RPMI7951 (cell line): ENCODE data around the gene MVB12B. TPM values are rescaled to one million over a fixed set of nuclear protein-coding genes. Genes with fewer than 3 reads are reported as not detected.

Experiments
- DNase-seq: peaks from one replicate; pipeline ENCODE4 v3.0.0-alpha.2; 2012; ENCODE audit warnings: low read depth
- total RNA-seq: library from RNA; depleted of rRNA; stranded (reverse); fragments of >200 nt; shearing (Covaris generic); gene quantifications from 2 replicates; pipeline ENCODE4 v1.2.3, GENCODE V29; 2014

Gene MVB12B
- total RNA-seq, 1 experiment from 2014 or later: 2.2 TPM

DNA sequence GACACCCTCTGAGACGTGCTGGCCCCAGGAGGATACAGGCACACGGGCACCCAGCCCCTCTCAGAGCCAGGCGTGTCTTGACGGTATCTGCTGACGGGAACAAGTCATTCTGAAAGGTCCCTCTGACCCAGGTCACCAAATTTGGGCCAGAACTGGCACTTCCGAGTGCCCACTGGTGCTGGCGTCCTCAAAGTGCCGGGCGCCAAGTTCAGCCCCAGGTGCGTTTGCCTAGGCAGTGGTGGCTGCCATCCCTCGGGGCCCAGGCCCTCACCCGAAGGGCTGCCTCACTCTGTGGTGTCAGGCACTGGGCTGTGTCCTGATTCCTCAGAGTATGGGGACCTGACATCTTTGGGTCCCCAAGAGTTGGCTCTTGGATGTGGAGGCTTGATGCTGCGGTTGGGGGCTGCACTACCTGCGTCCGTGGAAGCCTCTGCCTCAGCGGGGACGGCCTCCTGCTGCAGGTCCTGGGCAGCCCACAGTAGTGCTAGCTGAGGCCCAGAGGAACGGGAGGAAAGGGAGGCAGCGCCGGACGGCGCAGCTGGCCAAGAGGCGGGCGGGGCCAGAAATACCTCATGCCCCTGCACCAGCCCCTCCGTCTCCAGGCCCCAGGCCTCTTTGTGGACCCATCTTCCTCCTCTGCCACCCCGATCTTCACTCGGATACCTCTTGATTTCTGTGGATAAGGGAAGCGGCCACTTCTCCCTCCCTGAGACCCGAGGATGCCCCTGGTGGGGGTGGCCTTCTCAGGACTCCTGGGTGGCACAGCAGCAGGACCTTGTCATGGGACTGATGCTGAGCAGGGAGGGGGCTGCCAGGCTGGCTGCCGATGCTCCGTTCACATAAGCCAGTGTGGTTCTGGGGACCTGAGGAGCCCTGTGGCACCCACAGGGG, 177.7 kb downstream of the MVB12B start:
- no peak for DNase-seq

DNA sequence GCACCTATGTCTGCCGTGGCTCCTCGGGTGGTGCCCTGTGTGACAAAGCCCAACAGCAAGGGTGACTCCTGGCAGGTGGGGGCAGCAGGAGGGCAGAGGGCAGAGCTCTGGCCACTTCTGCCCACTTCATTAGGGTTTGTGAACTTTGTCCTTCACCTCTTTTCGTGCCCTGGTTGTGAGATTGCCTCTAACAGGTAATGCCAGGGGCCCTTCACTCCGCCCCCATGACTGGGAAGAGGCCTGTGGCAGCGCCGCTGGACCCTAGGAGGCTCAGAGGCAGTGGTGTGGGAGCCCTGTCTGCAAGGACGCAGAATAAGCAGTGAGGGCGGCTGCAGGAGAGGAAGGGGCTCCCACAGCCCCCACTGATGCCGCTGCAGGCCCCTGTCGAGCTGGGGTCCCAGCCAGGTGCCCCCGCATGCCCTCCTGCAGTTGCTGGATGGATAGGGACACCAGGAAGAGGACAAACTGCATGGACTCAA, 178.4 kb downstream of the MVB12B start:
- no peak for DNase-seq

DNA sequence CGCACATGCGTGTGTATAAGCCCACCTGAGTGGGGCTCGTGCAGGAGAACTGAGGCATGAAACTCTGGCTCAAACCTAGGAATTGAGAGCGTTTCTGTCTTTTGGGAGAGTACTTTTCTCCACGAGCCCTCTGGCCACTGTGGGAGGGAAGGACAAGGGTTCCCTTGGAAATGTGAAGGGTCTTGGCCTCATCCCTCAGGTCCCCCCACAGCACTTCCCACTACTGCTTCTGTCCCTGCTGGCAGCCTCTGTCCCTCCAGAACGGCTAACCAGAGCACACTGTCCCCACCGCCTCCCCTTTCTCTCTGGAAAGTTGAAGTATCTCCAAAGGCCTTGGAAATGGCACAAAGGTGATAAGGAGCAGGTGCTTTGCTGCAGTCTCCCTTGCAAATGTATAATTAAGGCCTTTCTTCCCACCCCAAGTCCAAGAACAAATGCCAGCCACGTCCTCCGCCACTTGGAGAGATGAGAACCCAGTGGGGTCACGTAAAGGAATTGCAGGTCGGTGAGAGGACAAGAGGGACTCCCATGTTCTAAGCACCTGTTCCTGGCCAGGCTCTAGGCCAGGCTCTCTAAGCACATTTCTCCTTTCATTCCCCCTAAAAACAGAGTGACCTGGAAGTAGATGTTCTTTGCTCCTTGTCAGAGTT, 179.2 kb downstream of the MVB12B start:
- no peak for DNase-seq

DNA sequence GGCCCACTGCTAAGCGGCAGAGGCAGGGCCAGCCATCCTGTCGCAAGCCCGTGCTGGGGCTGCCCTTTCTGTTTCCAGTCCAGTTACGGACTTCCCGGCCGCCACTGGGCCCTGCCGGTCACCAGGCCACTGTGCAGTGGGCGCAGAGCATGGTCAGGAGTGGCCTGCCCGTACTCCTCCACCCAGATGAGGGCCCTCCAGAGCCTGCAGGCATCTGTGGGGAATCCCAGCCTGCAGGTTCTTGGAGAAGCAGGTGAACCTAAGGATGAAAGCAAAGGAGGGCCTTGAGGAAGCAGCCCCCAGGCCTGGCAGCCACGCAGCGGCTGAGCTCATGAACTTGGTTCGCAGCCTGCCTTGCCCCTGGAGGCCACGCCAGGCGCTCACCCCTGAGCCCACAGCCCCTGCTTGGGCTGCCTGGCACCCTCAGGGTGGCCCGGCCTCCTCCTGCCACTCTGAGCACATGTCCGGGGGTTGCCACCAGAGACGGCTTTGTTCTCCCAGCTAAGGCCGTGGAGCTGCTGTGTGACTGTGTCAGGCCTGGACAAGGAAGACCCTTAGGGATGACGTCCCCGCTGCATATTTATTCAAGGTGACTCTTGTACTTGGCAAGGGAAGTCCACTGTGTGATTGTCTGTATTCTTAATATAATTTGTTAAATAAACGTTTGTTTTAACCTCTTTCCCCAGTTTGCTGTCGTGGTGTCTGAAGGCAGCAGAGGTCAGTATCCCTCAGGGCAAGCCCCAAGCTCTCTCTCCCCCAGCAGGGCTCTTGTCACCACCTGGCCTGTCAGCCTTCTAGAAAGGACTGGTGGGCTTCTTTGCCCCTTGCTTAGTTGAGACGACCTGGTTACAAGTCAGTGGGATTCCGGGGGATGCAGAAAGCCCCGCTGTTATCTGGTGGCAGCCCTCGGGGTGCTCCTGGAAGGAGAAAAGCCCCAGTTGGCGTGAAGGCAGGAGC, 180.0 kb downstream of the MVB12B start:
- no peak for DNase-seq

DNA sequence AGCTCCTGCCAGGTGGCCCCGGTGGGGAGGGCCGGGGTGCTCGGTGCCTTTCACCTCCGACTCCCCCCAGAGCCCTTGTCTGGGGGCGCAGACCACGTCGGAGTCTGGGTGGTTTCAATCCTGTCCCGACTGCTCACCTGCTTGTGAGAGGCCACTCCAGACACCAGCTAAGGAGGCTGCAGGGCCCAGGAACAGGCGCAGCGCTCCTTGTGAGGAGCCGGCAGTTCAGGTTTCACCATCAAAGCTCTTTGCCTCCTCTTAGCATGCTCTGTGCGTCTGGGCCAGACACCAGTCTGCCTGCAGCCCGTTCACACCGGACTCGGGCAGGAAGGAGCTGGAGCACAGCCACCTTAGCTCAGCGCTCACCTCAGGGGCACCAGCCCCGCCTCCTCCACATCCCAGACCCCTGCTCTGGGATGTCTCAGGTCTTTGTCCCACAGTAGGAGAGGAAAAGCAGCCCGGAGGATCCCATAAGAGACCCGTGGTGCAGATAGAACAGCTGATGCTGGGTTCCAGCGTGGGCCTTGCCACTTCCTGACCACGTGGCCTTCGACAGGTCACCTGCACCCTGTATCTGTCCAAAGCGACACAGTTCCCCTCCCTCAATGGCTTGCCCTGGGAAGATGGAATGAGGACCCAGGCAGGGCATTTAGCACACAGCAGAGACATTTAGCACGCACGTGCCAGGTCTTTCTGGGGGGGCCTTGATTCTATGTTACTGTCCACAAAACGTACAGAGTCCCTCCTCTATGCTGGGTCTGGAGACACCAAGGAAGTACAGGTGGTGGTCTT, 180.9 kb downstream of the MVB12B start:
- DNase-seq: no peak

DNA sequence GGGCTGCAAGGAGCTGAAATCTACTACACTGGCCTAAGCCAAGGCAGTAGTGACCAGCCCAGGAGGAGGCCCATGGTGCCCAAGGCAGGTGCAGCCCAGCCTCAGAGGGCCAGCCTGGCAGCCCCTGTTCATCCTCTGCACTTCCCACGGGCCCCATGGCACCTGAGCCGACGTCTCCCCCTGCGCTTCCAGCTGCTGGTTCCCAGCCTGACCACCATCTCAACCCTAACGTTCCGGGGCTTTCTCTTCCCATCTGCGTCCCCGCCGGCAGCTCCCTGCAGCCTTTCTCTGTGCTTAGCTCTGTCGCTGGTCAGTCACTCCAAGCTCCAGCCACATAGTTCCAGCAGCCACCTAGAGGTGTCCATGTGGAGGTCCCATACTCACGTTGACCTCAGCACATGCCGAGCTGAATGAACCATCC, 181.6 kb downstream of the MVB12B start:
- no peak for DNase-seq

DNA sequence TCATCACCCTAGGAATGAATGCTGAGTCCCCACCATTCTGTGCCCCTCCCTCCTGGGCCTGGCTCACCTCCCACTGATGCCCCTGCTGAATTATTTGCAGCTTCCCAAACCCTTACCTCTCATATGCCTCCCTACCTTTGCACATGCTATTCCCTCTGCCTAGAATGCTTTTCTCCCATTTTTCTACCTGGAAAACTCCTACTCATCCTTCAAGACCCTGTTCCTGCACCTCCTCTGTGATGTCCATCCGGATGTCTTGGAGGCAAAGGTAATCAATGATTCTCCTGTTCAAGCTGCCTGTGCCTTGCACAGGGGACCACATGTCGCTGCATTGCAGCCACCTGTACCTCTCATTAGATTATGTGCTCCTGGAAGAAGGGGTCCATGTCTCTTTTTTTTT, 182.3 kb downstream of the MVB12B start:
- DNase-seq: no peak

DNA sequence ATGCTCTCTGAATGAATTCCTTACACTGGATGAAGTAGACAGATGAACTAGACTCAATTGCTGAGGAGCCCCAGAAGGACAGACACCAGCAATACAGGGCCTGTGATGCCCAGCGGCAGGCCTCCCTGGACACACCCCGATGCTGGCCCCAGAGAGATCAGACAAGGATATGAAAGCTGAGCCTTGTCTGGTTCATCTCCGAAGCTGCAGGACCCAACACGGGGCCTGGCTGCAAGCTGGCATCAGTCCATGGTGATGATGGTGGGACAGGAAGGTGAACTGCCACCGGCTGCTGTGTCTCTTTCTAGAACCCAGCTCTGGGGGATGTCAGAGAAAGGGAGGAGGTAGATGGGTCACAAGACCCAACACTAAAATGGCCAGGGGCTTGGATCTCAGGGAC, 183.1 kb downstream of the MVB12B start:
- DNase-seq: no peak

DNA sequence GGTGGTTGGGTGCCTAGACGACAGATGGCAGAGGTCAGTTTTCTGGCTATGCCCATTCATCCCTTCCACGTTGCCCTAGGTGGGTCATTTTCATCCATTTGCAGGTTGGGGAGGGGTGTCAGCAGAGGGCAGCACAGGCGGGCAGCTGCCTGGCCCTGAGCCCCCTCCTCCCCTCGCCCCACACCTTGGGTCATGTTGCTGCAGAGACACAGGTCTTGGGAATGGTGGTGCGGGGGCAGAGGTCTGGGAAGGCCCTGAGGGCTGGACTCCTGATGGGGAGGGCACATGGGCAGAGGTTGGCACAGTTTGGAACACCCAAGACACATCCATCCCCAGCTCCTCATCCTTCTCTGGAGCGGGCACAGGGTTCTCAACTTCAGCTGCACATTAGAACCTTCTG, 183.9 kb downstream of the MVB12B start:
- DNase-seq: no peak

DNA sequence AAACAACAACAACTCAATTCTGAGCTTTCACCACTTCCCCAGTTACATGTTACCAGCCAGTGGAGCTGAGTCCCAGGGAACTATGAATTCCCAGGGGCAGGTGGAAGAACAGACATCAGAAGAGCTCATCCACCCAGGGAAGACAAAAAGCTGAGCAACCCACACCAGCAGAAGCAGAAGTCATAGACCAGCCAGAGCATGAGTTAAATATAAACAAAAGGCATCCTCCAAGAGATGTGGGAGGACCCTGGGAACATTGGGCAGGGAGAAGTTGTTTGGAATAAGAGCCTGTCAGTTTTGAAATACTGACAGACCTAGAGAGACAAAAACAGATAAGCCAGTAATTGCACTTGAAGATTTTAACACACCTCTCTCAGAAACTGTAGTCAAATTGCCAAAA, 184.8 kb downstream of the MVB12B start:
- DNase-seq: no peak

DNA sequence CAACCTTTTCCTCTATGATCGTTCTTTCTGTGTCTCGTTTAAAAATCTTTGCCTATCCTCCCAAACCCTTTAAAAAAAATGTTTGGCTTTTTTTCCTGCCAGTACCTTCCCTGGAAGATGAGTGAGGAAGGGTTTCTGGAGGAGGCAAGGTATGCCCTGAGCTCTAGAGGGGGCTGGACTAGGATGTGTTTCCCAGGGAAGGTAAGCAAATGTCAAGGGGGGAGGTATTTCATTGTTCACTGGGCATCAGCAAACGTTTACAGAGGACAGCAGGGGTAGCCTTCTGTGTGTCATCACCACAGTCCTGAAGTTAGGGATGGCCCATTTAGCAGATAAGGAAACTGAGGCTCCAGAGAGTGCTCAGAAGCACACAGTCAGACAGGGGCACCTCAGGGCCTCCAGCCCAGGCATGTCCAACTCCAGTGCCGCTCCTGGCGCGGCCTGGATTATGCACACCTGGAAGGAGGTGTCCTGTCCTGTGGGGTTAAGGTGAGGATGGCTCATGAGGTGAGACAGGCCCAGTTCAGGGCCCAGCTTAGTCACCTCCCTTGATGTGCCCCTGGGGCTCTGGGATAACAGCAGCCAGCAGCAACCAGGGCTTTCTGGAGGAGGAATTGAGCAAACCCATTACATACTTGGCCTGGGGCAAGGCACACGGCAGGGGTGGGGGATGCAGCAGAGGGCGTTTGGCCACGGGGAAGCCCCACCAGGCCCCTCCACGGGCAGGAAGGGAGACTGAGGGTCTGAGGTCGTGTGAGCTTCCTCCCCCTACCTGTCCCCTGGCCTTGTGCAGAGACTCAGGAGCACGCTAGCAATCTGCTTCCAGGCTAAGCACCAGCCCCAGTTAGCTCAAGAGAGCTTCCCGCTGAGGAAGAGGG, 186.8 kb downstream of the MVB12B start:
- DNase-seq: no peak

DNA sequence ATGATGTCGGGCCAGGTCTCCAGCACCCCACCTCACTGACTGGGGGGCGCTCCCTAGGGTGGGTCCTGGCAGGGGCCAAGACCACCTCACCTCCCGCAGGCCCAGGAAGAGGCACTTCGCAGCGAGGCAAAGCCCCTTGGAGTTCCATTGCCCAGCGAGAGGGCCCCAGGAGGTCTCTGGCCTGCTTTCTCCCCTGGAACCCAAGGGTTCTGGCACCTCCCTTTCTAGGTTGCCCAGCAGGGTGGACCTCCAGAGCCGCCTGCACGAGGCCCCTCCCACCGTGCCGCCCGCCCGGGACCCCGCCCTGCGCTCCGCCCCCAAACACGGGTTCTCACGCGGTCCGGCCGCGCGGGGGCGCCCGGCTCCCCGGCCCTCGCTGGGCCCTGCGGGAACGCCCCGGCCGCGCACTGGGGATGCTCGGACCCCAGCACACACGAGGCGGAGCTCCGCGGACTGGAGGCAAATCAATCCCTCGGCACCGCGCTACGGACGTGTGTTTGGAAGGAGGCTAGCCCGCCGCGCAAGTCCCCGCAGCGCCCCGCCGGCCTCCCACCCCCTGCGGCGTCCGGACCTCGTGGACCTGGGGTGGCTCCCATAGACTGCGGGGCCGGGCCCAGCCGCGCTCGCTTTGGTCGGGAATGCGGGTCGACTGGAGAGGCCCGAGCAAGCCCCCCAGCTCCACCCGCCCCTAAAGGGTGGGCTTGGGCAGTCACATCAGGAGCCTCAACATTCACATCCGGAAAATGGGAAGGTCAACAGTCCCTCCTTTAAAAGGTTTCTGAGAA, 187.6 kb downstream of the MVB12B start:
- DNase-seq: peak; percentile 49

DNA sequence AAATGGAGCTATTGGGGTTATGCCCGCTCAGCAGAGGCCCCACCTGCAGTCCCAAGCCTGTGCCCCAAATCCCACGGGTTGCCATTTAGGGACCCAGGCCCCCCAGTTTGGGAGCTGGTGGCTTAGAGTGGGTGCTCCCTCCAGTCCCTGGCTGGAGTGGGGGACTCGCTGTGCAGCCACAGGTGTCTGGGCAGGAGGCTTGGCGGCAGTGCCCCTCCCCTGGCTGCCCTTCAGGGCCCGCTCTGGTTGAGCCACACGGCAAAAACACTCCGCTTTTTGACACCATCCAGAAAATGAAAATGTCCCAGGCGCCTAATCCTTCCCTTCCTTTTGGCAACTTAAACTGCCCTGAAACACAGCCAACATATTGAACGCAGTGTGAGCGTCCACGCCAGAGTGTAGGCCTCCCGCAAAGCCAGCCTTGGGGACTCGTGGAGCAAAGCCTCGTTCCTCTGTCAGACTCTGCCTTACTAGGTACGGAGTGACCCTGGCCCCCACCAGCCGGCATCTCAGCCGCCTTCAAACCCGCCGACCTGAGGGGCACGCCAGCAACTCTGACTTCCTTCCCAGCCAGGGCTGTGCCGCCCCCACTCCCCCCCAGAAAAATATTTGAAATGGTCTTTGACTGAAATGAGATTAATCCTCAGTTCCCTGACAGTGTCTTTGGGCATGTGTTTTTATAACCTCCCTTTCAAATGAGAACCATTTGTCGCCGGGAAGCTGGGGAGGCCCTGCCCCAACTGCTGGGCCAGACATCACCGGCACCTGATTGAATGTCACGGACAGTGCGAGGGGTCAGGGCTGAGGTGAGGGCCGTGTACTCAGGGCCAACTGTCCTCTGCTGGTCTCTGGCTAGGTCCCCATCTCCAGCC, 188.6 kb downstream of the MVB12B start:
- DNase-seq: no peak

DNA sequence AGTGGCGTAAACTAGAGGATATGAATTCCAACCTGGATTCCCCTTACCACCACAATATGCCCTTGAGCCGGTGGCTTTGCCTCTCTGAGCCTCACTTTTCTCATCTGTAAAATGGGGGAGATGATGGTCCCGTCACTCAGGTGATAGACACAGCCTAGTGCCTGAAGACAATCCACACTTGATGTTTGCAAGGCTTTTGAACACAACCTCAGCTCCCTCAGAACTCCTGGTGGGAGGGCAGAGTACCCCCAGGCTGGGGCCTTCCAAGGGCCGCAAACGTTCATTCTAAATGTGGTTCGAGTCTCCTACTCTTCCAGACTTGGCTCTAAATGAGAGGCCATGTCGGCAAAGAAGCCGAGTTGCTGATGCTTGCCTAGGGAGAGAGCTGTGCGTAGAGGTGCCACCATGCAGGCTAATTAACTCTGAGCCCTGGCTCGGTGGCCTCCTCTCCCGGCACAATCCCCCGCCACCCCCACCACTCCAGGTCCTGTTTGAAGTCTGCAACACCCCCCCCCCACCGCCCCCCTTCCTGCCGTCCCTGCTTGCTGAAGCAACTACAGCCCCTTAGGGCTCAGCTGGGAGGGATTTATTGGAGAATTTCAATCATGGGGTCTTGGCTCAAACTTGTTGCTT, 189.4 kb downstream of the MVB12B start:
- no peak for DNase-seq

DNA sequence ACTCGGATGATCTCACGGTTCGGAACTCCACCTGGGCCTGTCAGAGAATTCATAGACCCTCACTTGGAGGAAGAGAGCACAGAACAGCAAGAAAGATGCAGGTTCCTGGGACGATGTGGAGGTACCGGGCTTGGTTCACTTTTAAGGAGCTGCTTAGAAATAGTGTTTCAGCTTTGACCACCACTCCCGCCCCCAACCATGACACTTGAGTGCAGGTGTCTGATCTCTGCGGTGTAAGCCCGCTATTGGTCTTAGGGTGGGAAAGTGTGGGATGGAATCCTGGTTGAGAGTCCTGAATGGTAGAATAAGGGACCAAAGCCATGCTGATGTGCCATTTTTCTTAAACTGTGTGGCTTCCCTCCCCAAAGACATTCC, 189.9 kb downstream of the MVB12B start:
- DNase-seq: no peak

DNA sequence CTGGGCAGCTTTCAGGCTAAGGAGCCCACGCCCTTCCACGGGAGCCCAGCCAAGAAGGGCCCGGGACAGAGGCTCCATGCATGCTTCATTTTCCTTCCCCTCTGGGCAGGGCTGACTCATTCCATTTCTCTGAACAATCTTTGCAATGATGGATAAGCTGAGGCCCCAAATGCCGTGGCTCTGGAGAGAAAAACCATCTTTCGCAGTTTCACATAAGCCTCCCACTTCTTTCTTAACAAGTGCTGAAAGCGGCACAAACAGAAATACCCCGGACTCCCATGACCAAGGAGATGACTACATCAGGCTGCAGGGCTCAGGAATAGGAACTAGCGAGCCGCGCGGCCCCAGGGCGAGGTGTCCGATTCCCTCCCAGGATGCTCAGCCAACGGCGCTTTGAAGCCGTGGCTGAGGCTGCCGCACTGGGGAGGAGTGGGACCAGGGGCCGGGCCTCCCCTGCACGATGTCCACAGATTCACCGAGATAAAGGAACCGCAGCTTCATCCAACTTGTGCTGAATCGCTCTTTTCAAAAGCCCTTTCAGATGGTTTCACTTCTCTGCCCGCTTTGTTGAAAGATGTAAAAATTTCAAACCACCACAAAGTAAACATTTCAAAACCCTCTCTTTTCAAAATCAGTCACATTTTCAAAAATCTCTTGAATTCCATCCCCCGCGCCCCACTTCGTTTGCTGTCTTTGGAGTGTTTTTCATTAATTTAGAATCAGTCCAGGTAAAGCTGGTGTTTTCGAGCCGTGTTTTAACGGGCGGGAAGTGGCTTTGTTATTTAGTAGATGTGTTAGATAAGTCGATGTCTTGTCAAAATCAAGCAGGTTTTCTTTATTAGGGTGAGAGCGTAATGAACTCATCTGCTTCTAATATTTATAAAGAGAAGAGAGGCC, 190.6 kb downstream of the MVB12B start:
- peak; percentile 89 for DNase-seq

DNA sequence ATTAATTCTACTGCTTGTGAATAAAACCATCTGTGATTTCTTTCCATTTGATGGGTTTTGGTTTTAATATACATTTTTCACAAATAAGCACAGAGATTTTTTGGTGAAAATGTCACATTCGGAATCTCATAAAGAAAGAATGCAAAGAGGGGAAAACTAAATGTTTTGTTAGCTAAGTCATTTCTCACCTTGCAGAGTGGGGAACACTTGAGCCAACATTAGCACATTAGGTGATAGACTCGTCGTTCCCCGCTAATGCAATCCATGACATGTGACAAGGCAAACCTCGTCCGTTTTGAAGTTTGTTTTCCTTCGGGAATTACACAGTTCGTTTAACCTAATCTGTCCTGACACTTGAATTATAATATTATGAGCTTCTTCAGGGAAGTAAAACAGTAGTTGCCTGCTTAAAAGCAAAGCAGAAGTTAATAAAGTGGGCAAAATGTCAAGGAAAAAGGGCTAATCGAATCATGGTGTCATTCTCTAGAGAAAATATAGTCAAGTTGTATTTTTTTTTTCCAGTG, 191.3 kb downstream of the MVB12B start:
- no peak for DNase-seq
